HG02840 (cell line): Measurements from ENCODE around the gene AXIN2.

Experiments
- ATAC-seq: cut with Tn5 transposase; IDR thresholded peaks from one replicate; pipeline ENCODE4 v1.9.1; 2021; ENCODE audit warnings: mild to moderate bottlenecking, moderate library complexity, moderate number of reproducible peaks; ENCODE audit not compliant: unreplicated experiment, low FRiP score

Gene AXIN2

GRCh38 chr17:65584604-65585521 lies 23.4 kb upstream of the AXIN2 start:
- no peak for ATAC-seq

DNA sequence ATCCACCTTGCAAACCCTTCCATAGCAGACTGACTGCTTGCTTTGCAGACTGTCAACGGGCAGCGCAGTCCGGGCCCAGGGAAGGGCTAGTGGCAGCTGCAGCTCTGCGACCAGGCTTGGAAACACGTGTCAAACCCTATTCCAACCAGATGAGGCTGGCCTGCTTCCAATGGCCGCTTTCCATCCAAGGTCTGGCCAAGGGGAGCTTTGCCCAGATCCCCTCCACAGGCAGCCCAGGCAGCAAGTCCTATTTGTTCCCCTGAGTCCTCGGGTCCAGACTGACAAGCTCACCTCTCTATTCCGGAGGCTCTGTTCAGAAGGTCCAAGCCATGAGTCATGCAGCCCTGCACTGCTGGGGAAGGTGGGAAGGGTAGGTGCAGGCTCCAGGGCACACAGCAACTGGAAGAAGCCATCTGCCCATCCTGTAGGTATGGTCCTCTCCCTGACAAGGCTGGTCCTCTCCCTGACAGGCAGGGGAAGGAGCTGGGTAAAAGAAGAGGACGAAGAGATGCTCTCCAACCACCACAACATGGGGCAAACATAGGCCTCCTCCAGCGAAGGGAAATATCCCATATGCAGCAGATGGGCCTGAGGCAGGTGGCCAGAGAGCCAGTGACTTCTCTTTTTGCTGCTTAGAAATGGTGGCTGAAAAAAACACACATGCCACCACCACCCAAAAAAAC lies 22.6 kb upstream of the AXIN2 start:
- ATAC-seq, result no peak

GRCh38 chr17:65576939-65577338 lies 15.5 kb upstream of the AXIN2 start:
- ATAC-seq, result no peak

DNA sequence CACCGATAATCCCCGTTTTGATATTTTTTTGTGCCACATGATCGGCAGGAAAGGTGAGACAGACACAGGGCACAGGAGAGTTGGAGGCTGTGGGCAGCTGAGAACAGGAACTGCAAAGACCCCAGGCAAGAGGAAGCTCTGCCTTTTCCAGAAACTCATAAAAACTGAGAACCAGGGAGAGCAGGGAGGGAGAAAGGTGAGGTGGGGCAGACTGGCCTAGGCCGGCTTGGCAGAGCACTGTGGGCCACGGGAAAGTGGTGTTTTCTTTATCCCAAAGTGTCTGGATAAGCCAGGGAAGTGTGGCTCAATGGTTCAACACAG lies 11.8 kb upstream of the AXIN2 start:
- no peak for ATAC-seq

- no peak for ATAC-seq
Observed at GRCh38 chr17:65572581-65573281, 11.3 kb upstream of the AXIN2 start.

GRCh38 chr17:65572186-65572580 lies 10.7 kb upstream of the AXIN2 start:
- ATAC-seq, result no peak

DNA sequence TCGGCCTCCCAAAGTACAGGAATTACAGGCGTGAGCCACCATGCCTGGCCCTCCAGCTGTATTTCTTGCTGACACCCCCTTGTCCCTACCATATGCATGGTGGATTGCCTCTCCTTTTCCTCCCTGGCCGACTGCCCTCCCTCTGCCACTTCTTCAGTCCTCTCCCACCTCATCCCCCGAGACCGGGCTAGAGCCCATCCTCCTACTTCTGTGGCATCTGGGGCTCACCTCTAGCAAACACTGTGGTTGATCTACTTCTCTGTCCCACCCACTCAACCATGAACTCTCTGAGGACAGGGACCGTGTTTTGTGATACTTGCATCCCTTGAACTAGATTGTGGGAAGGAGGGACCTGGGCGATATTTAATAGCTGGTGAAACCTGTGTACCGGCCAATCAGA lies 7.5 kb upstream of the AXIN2 start:
- ATAC-seq, result no peak

- ATAC-seq, result no peak
Observed at GRCh38 chr17:65567566-65567965, 6.1 kb upstream of the AXIN2 start.

DNA sequence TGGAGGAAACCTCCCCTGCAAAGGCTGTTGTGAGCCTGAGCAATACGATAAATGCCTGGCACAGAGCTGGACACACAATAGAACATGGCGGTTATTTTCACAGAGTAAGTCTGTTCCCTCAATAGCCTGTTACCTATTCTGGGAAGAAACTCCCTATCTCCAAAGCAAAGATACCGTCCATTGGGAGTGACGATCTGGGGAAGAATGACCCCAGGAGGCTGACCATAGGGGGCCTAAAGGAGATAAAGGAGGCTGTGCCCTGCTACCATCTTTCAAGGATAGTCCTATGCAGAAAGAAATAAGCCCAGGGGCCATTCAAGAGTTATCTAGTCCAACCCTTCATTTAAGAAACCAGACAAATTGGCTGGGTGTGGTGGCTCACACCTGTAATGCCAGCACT lies 4.1 kb upstream of the AXIN2 start:
- no peak for ATAC-seq

DNA sequence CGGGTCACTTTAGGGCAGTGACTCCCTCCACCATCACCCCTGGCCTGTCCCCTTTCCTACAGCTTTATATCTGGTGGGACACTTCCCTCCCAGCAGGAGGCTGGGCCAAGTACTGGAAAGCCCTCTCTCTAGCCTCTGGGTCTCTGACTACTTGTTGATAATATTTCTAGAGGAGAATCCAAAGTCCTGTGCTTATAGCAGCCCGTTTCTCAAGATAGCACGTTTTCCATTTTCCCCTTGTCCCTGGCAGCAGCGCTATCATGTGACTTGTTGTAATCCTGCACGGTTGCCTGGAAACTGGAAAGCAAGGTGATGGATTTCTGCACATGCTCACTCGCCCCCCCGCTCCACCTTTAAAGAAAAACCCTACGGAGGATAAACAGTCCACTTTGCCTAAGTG lies 3.3 kb upstream of the AXIN2 start:
- no peak for ATAC-seq

DNA sequence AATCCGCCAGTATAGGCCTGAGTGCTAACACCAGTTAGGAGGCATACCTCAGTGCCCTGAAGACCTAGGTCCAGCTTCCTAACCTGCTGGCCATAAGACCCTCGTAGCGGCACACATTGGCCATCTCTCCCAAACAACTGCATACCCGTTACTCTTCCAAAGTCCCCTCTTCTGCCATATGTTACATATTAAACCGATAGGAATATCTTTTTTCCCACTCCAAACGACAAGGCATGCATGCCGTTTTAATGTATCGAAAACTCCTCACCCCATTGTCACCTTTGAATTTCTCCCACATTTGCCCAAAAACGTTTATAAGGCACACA lies 721 bp upstream of the AXIN2 start:
- no peak for ATAC-seq

- no peak for ATAC-seq
Observed at GRCh38 chr17:65560628-65561451, 608 bp downstream of the AXIN2 start.

DNA sequence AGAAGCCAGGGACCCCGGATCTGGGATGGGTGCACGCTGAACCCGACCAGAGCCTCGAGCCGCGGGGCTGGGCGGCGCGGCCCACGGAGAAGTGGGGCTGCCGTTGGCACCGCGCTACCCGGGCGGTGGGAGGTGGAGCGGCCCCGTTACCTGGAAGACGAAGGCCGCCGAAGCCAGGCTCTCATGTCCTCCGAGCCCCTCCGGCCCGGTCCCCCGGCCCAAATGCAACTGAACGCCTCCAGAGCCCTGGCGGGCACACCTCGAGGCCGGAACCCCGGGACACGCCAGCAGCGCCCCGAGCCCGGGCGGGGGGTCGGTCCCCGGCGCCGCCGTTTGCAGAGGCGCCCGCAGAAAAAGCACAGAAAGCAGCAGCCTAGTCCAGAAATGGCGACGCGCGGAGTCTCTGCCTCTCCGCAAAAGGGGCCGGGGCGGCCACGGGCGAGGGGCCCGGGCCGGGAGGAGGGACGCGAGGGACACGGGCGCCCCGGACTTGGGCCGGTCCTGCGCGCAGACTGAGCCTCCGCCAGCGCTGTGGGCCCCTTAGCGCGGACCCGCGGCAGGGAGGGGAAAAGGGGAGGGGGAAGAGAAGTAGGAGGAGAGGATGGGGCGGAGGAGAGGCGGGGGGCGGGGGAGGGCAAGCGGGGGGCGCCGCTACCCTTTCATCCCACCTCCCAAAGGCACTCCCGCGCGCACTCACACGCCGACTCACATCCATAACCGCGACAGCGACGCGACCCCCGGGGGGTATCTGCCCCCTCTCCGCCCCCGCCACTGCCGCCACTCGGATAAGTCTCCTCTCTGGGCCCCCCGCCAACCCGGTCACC lies 1.4 kb downstream of the AXIN2 start:
- ATAC-seq, result no peak

GRCh38 chr17:65559461-65559803 lies 2.0 kb downstream of the AXIN2 start:
- no peak for ATAC-seq

DNA sequence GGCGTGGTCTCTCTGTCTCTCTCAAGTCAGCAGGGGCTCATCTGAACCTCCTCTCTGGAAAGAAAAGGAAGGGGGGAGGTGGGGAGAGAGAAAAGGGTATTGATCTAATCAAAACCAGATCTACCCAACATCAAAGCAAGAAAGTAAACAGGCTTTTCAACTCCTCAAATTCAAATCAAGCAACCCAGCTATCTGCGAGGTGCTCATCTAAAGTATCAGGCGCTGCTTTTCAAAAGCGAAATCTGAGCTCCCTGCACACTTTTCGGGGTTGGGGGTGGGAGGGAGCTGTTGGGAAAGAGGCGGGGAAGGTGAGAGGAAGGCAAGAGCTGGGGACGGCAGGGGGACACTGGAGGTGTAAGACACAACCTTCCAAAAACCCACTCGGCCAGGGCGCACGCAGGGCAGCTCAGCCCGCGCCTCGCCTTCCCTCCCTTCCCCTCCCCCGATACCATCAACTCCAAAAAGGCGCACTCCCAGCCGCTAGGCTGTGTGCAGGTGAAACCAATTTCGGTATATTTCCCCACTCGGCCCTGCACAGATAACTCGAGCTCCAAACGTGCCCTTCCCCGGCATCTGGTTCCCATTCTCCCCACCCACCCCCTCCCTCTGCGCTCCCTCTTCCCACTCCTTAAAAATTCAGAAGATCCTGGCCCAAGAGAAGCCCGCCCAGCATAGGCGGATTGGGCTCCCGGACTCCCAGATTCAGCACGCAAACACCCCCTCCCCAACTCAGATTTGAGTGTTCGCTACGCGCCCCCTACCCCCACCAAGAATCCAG lies 2.6 kb downstream of the AXIN2 start:
- no peak for ATAC-seq

GRCh38 chr17:65558311-65558682 lies 3.2 kb downstream of the AXIN2 start:
- ATAC-seq, result no peak

DNA sequence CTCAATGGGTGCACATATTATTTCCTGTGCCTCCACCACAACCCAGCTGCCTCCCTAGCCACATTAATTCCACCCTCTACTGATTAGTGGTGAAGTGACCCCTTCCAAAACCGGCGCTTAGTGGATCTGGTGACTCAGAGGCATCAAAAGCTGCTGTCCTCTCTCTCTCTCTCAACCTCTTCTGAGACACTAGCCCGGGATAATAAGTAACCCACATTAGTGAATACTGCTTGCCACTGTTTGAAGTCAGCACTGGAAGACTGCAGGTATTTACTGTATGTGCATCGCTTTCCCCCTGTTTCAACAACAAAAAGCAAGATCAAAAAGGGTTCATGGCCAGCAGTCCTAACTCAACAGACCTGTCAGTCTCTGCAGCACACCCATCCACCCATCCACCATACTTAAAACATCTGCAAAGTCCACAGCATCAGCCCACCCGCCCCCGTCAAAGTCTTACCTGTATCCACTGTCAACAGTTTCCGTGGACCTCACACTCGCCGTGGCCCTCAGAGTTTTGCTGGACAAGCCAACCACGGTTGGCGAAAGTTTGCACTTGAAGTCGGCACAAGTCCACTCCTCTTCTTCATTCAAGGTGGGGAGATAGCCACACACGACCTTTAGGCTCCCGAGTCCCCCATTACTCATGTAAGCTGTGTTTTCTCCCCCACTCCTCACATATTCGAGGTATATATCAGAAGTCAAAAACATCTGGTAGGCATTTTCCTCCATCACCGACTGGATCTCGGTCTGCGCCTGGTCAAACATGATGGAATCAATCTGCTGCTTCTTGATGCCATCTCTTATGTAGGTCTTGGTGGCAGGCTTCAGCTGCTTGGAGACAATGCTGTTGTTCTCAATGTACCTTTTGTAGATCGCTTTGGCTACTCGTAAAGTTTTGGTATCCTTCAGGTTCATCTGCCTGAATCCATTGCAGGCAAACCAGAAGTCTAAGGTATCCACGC lies 3.8 kb downstream of the AXIN2 start:
- ATAC-seq, result no peak

GRCh38 chr17:65556910-65557348 lies 4.5 kb downstream of the AXIN2 start:
- no peak for ATAC-seq
